KOPT-K1 (cell line): Measurements from ENCODE around the gene NES.

Experiments used
- H3K27ac ChIP-seq: fragments of 200-600 bp; sonication (generic); 2 replicates; pipeline ENCODE4 v1.5.1; 2016; ENCODE audit warnings: antibody characterized with exemption, mild to moderate bottlenecking, low read depth, low read length; ENCODE audit not compliant: poor library complexity, severe bottlenecking
- H3K36me3 ChIP-seq: fragments of 200-600 bp; sonication (generic); 2 replicates; pipeline ENCODE4 v1.5.1; 2017; ENCODE audit warnings: antibody characterized with exemption, mild to moderate bottlenecking, low read length, moderate library complexity; ENCODE audit not compliant: insufficient read depth
- H3K9me3 ChIP-seq: fragments of 200-600 bp; sonication (generic); 2 replicates; pipeline ENCODE4 v1.5.1; 2017; ENCODE audit warnings: antibody characterized with exemption, low read length, mild to moderate bottlenecking; ENCODE audit not compliant: insufficient read depth, poor library complexity, severe bottlenecking

NES gene

GRCh38 chr1:156692925-156693847 is 16.0 kb upstream of the NES start:
- no peaks in the 10 kb centered on the region for H3K9me3 ChIP-seq
- H3K27ac ChIP-seq = no peak overlapping the region
- H3K36me3 ChIP-seq = no peaks in the 10 kb centered on the region

- Histone ChIP-seq H3K36me3 (no peaks in the 10 kb centered on the region), H3K9me3 (no peaks in the 10 kb centered on the region), H3K27ac (no peak overlapping the region)
Measured at GRCh38 chr1:156692441-156692924, 15.3 kb upstream of the NES start.

- Histone ChIP-seq H3K27ac (no peak overlapping the region), H3K9me3 (no peaks in the 10 kb centered on the region), H3K36me3 (no peaks in the 10 kb centered on the region)
Measured at GRCh38 chr1:156691665-156692440, 14.6 kb upstream of the NES start.

GRCh38 chr1:156691191-156691590 is 14.0 kb upstream of the NES start:
- Histone ChIP-seq H3K27ac (no peak overlapping the region), H3K9me3 (no peaks in the 10 kb centered on the region), H3K36me3 (no peaks in the 10 kb centered on the region)

GRCh38 chr1:156690675-156691036 is 13.4 kb upstream of the NES start:
- H3K27ac ChIP-seq = no peak overlapping the region
- H3K9me3 ChIP-seq = no peaks in the 10 kb centered on the region
- H3K36me3 ChIP-seq = no peaks in the 10 kb centered on the region

- no peaks in the 10 kb centered on the region for H3K36me3 ChIP-seq
- H3K27ac ChIP-seq = no peak overlapping the region
- H3K9me3 ChIP-seq = no peaks in the 10 kb centered on the region
Measured at GRCh38 chr1:156689953-156690674, 12.9 kb upstream of the NES start.

GRCh38 chr1:156689035-156689952 is 12.1 kb upstream of the NES start:
- H3K27ac ChIP-seq = no peak overlapping the region
- no peaks in the 10 kb centered on the region for H3K9me3 ChIP-seq
- no peaks in the 10 kb centered on the region for H3K36me3 ChIP-seq

- Histone ChIP-seq H3K27ac (no peak overlapping the region), H3K9me3 (no peaks in the 10 kb centered on the region)
Measured at GRCh38 chr1:156684227-156684782, 7.1 kb upstream of the NES start.

GRCh38 chr1:156682166-156682890 is 5.1 kb upstream of the NES start:
- H3K27ac ChIP-seq = no peak overlapping the region
- no peaks in the 10 kb centered on the region for H3K9me3 ChIP-seq
- no peaks in the 10 kb centered on the region for H3K36me3 ChIP-seq

More at GRCh38 chr1:156684227-156684782, 7.1 kb upstream of the NES start:
- H3K36me3 ChIP-seq = no peaks in the 10 kb centered on the region

- Histone ChIP-seq H3K9me3 (no peaks in the 10 kb centered on the region), H3K36me3 (no peaks in the 10 kb centered on the region), H3K27ac (no peak overlapping the region)
Measured at GRCh38 chr1:156681196-156681960, 4.2 kb upstream of the NES start.

GRCh38 chr1:156680056-156680455 is 2.8 kb upstream of the NES start:
- H3K27ac ChIP-seq = no peak overlapping the region
- H3K9me3 ChIP-seq = no peaks in the 10 kb centered on the region
- no peaks in the 10 kb centered on the region for H3K36me3 ChIP-seq

- Histone ChIP-seq H3K9me3 (no peaks in the 10 kb centered on the region), H3K36me3 (no peaks in the 10 kb centered on the region), H3K27ac (no peak overlapping the region)
Measured at GRCh38 chr1:156677616-156678596, 699 bp upstream of the NES start.
